Stimulated activated CD8-positive, alpha-beta memory T cell treated with anti-CD3 and anti-CD28 coated beads, Interleukin-15, amount 100 ng/mL, for 48 hours (primary cell): Measurements from ENCODE around the gene DNAH1.

Experiments used
- DNase-seq, 2 donors: peaks; one replicate each; pipeline ENCODE4 v3.0.0-alpha.2; 2020; ENCODE audit warnings: low read depth in 2 of 2

Gene DNAH1

GRCh38 chr3:52290596-52291507 lies 25.3 kb upstream of the DNAH1 start:
- DNase-seq = no peak

GRCh38 chr3:52291508-52292181 lies 24.5 kb upstream of the DNAH1 start:
- no peak for DNase-seq

- no peak for DNase-seq
These were observed 23.7 kb upstream of the DNAH1 start for GRCh38 chr3:52292247-52293065.

GRCh38 chr3:52293491-52294319 lies 22.4 kb upstream of the DNAH1 start:
- no peak for DNase-seq

GRCh38 chr3:52294320-52295150 lies 21.6 kb upstream of the DNAH1 start:
- DNase-seq = no peak

GRCh38 chr3:52295671-52296208 lies 20.4 kb upstream of the DNAH1 start:
- no peak for DNase-seq

- DNase-seq = no peak
These were observed 18.6 kb upstream of the DNAH1 start for GRCh38 chr3:52297242-52298148.

GRCh38 chr3:52298149-52299098 lies 17.7 kb upstream of the DNAH1 start:
- DNase-seq = no peak

GRCh38 chr3:52299247-52299878 lies 16.8 kb upstream of the DNAH1 start:
- DNase-seq = no peak

GRCh38 chr3:52299879-52300611 lies 16.1 kb upstream of the DNAH1 start:
- DNase-seq = no peak

- no peak for DNase-seq
These were observed 13.5 kb upstream of the DNAH1 start for GRCh38 chr3:52302426-52303145.

- no peak for DNase-seq
These were observed 12.3 kb upstream of the DNAH1 start for GRCh38 chr3:52303811-52304210.

- DNase-seq = no peak
These were observed 10.2 kb upstream of the DNAH1 start for GRCh38 chr3:52305926-52306325.

GRCh38 chr3:52306978-52307377 lies 9.1 kb upstream of the DNAH1 start:
- DNase-seq = no peak

GRCh38 chr3:52308308-52308707 lies 7.8 kb upstream of the DNAH1 start:
- no peak for DNase-seq
